NCI-H146 (cell line): ENCODE data around the gene CALHM3.
A peak's percentile ranks its signal among the peaks of the same experiment; 100 is the strongest.
"Not testable (repeated sequence)": the region's sequence is repeated elsewhere in the genome, so short reads cannot be mapped to it uniquely, and the experiment has no call there.

Experiments used
- DNase-seq: peaks from one replicate; lab custom pipeline; 2025; lab: John Stamatoyannopoulos, UW

Gene CALHM3

DNA sequence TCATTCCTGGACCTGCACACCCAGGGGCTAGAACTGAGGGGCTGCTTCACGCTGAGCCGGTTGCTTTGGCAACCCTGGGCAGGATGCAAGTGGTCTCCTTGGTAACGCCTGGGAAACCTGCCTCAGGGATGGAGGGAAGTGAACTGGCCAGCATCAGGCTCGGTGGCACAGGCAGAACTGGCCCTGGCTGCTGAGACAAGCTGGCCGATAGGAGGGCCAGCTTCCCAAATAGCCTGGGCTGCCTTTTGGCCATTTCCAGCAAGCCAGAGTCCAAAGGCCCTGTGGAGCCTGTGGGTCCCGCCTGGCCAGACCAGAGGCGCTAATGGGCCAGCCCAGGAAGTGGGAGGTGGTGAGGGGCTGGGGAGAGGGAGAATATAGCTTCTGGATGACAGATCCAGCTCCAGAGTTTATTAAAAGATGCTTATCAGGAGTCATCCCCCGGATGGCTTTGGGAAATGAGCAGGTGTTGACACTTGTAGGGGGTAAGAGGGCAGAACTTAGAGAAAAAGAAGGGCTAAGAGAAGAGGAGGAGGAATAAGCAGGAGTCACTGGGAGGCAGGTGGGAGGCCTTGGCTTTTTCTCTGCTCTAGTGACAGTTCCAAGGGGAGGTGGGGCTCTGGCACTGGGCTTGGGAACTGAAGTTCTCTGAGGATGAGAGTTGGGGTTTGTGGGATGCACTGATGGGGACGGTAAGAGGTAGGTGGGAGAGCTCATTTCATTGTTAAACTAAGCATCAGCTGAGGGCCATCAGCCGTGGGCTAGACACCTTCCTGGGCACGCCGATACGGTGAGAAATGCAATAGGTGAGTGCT lies 24.0 kb upstream of the CALHM3 start:
- DNase-seq: peak; percentile 42

DNA sequence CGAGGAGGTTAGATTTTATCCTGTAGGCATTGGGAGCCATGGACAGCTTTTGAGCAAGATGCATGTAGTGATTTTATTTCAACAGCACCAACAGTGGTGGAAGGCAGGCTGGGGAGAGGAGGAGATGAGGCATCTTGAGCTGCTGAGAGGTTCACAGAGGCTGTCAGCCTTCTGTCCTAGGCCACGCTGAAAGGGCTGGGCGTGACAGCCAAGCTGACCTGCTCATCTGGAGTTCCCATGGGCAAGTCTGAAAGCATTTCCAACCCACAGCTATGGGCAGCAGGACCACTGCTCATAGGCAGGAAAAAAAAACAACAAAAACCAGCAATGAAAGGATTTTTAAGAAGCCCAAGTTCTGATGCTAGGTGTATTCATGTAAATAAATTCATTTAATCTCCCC lies 22.1 kb upstream of the CALHM3 start:
- DNase-seq: no peak

DNA sequence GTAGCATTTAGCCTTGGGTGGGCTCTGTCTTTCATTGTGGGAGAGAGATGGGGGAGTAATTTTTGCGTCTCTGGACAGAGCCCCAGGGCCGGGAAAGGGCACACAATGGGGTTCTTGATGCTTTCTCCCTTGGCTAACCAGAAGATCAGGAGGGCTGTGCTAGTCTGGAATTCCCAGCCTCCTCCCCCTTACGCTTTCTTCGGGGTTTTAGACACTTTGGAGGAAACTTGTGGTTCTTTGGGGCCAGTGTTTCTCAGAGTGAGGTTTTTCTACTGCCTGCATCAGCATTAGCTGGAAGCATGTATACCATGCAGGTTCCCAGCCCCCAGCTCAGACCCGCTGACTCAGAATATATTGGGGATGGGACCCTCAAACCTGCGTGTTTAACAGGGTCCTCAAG lies 21.4 kb upstream of the CALHM3 start:
- no peak for DNase-seq

DNA sequence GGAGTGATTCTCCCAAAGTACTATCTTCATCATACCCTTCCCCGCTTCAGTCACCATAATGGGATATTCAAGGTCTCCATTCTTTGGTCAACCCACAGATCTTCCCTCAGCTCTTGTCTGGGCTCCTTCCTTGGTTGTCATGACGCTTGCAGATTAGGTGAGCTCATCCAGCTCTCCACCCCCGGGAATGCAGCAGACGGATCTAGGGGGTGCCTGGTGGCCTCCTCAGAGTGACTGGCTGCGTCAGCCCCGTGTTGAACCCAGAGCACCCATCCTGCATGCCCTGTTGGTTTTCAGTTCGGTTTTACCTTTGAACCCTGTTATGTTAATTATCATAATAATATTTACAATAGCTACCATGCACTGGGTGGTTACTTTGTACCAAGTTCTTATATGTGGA lies 20.8 kb upstream of the CALHM3 start:
- DNase-seq: no peak

DNA sequence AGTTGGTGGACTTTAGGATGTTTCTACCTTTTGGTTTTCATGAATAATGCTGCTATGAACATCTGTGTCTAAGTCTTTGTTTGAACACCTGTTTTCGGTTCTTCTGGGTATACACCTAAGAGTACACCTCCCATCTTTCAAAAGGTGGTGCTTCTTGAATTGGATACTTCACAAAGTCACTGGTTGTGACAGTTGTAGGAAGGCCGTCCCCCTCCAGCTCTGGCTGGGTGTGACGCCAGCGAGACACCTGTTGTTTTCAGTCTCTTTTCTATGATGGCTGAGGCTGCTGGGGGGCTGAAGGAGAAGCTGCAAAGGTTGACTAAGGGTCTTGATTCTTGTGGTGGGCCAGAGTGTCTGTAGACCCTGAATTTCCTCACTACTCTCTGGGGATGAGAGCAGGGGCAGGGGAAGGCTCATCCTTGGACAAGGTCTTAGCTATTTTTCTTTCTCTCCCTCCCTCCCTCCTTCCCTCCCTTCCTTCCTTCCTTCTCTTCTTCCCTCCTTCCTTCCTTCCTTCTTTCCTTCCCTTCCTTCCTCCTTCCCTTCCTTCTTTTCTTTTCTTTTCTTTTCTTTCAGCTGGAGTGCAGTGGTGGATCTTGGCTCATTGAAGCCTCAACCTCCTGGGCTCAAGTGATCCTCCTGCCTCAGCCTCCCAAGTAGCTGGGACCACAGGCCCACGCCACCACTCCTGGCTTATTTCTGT lies 20.0 kb upstream of the CALHM3 start:
- no peak for DNase-seq

DNA sequence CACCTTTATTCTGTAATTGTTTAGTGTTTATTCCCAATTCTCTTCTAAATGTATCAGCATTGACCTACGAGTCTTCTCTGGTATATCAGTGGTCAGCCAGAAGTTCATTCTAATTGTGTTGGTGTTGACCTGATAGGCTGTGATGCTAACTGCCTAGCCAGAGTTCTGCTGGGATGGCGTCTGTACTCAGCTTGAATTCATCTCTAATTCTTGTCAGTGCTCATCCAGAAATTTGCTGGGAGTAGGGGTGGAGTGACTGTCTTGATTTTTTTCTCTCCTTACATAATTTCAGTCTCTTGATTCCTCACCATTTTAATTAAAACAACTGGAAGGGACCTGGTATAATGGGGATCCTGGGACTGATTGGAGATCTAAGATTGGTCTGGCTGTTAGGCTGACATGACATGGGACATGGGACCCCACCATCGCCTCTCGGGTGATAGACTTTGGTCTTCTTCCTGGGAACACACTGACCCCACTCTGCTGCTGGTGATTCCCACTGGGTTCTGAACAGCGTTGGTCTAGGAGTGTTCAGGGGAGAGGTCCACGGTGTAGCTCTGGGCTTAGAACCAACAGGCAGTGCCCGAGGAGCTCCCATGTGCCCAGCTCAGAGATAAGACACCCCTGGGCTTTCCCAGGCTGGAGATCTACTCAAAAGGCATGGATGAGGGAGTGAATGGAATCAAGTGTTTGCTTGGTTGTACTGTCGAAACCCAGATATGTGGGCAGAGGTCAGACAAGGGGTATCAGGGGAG lies 18.3 kb upstream of the CALHM3 start:
- DNase-seq: no peak

DNA sequence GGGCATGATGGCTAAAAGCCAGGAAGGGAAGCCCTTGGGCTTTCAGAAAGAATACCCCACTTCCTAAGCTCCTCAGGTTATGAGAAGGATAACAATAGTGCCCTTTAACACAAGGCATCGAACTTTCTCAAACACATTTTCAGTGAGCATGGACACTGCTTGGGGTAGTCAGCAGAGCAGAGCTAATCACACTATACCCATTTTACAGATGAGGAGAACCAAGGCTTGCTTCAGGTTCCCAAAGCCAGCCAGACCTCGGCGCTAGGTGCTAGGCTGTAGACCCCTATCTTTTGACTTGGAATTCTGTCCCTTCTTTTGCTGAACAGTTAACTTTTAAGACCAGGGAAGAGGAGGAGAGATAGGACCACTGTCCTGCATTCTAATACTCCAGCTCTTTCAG lies 16.3 kb upstream of the CALHM3 start:
- no peak for DNase-seq

DNA sequence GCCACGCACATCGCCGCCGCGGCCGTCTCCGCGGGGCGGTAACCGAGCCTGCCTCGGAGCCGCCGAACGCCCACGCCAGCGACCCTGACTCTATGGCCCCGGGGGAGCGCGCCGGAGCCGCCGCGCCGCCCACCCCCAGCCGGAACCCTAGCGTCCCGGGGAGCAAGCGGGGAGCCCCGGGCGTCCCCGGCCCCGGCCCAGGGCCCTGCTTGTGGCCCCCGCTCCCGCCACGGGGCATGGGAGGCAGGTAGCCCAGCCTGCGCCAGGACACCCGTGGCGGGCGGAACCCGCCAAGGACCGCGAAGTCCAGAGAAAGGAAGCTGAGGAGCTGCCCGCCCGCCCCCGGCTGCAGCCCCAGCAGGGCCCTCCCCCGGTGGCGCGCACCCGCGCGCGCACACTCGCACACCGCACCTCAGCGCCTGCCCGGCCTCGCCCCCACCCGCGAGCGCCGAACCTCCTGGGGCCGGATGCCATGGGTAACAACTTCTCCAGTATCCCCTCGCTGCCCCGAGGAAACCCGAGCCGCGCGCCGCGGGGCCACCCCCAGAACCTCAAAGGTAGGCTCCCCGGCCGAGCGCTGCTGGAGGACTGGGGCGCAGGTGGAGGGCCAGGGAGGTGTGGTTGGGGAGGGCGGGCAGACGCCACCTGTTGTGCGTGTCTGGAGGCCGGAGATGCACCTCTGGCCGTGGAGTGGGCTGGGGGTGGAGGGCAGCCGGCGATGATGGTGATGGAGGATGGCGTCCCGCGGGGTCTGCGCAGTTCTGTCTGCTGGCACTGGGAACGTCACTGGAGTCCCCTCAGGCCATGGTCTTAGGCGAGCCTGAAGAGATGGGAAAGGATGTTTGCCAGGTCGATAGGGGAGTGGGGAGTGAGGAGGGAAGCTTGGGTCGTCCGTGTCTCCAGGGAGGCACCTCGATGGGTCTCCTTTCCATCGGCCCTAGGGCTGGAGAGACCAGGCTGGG lies 15.2 kb upstream of the CALHM3 start:
- DNase-seq: peak; percentile 55

DNA sequence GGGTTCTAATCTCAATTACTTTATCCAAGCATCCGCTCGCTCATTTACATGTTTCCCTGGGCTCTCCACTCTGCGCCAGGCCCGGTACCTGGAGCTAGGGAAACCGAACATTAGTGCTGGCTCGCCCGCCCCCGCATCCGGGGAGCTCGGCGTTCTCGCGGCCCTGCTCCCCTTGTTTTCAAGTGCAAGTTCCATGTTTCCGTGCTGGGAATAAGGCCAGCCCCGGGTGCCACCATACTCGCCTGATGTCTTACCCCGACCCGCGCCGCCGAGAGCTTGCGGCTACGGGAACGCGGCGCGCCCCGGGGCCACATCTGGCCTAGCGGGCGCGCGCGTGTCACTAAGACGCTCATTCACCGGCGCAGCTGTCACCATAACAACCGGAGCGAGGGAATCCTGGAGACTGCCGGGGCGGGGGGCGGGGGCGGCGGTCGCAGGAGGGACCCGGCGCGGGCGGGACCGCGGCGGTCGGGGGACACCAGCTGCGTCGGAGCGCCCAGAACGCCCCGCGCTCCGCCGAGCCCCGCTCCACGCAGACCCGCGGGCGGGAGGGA lies 14.4 kb upstream of the CALHM3 start, which contains the start of gene NEURL1:
Gene NEURL1 (plus strand): TSS at position 344 of the 554 bp plus-strand sequence. CDS start 683 bp downstream, outside the sequence.
- peak; percentile 63 for DNase-seq

DNA sequence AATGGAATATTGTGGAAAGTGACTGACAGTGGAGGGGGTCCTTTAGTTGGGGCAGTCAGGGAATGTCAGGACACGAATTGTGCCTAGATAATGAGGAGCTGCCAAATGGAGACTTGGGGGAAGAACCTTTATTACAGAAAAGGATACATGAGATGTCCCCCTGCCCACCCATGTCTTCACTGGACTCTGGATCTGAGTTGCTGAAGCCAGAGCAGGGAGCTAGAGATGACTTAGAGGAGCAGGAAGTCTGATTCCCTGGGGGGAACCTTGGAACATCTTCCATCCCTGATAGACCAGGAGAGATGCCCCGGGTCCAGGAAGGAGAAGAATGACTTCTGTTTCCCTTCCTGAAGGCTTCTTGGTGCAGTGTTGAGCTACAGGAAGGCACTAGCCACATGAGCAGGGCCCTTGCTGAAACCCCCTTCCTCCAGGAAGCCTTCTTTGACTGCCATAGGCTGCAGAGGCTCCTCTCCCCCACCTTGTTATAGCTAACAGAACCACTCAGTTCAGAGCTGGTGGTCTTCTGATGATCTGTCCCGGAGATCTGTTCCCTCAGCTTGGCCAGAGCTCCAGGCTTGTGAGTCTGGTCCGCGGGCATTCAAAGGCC lies 13.7 kb upstream of the CALHM3 start:
- DNase-seq: no peak

DNA sequence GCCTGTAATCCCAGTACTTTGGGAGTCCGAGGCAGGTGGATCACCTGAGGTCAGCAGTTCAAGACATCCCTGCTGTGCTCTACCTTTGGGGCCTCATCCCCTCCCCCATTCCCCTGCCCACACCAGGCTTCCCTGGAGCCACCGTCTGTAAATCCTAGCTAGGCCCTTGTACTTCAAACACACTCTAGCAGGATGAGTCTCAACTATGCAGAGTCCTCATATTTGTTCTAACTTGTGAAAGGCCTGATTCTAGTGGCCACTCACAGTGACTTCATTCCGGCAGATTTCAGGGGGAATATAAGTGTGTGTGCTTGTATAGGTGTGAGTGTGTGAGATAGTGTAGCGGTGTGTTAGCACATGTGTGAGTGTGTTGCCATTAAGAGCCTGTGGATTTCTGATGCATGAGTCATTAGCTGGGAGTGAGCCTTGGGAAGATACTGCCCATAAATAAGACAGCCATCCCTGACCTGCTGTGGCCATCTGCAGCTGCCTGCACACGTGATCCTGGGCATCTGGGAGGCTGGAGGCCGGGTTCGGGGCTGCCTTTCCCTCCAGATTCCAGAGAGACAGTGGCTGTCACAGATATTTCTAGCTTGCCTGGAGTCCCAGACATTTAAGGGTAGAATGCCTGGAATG lies 12.8 kb upstream of the CALHM3 start:
- peak; percentile 50 for DNase-seq

DNA sequence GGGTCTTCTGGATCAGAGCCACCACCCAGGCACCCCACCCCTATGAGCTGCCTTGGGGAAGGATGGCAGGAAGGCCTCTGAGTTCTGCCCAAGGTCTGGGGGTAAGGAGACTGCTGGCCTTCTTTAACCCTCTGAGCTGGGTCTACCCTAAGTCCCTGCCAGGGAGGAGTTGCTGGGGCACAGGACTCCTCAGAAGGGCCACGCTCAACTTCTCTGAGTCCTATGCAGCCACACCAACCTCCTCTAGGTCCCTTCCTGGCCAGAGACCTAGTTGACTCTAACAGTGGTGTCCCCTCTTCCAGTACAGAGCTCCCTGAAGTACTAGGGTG lies 11.9 kb upstream of the CALHM3 start:
- no peak for DNase-seq

DNA sequence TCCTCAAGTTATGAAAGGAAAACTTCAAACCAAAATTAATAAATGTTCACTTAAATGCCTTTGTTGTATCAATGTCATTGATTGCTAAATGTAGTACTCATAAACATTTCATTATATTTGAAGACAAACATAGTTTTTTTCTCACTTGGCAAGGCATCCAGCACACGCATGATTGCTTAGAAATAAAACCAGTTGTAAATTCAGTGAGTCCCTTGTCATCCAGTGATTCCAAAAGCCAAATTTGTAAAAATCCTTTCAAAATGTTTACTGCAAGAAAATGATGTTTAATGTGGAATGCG lies 8.3 kb upstream of the CALHM3 start:
- no peak for DNase-seq

DNA sequence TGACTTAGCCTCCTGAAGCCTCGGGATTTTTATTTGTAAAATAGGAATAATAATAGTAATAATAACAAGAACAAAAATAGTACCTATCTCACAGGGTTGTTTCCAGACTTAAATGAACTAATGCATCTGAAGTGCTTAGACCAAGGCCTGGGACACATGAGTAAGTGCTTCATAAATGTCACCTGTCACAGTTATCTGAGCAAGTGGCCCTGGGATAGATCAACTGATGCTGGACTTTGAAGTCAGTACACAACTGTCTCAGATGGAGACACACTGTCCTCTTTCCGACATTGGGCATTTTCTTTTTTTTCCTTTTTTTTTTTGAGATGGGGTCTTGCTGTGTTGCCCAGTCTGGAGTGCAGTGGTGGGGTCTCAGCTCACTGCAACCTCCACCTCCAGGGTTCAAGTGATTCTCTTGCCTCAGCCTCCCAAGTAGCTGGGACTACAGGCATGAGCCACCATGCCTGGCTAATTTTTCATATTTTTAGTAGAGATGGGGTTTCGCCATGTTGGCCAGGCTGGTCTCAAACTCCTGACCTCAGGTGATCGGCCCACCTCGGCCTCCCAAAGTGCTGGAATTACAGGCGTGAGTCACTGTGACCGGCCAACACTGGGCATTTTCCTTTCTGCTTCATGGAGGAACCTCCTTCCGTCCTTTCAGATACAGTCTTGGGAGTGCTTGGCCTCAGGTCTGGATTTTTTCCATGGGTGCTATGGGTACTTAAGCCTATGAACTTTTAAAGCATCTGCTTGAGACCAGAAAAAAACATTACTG lies 7.8 kb upstream of the CALHM3 start:
- not testable (repeated sequence) for DNase-seq

DNA sequence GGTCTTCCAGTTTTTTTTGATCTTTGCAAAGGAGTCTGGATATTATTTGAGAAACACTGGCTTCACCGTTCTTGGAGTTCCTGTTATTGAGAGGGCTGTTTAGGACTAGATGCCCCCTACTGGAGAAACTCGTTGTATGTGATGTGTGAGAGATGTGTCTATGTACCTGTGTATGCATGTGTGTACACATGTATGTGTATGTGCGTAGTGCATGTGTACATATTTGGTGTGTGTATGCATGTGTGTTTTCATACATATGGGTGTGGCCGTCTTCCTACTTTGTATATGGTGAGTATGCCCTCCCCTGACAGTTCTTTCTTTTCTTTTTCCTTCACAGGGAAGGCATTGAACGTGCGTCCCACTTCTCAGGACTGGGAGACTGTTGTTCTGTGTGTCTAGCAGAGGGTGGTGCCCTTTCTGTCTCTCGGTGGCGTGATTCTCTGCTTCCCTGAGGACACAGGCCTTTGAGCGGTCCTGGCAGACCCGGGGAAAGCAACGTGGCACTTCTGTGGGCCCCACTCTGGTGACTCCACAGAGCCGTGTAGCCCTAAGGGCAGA lies 3.0 kb upstream of the CALHM3 start:
- DNase-seq: peak; percentile 70

DNA sequence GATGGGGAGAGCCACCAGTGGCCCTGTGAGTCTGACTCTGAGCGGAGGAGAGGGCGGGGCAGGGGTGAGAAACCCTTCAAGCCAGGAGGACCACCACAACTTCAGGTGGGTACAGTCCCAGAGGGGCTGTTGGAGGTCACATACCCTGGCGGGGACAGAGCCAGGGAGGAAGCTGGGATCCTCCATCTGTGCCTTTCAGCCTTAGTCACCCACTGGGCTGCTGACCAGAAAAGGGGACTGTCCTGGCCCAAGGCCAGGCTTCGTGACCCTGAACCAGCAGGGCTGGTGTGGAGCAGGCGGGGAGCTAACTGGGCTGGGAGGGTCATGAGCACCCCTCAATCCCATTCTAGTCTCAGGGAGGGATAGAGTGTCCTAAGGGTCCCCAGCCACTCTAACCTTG lies 1.5 kb upstream of the CALHM3 start:
- DNase-seq: no peak

DNA sequence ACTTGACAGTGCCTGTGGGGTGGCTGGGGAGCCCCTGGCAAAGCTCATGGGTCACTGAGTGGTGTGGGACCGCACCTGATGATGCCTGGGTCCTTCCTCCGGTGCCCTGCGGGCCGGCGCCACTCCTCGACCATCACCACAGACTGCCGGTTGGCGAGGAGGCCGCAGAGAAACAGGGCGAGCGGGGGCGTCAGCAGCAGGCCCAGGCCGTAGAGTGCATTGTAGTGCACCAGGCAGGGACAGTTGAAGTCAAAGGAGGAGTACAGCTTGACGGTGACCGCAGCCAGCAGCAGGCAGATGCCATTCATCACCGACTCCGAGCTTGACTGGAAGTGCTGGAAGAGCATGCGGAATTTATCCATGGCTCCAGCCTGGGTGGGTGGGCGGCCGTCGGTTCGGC lies 369 bp downstream of the CALHM3 start:
- no peak for DNase-seq

DNA sequence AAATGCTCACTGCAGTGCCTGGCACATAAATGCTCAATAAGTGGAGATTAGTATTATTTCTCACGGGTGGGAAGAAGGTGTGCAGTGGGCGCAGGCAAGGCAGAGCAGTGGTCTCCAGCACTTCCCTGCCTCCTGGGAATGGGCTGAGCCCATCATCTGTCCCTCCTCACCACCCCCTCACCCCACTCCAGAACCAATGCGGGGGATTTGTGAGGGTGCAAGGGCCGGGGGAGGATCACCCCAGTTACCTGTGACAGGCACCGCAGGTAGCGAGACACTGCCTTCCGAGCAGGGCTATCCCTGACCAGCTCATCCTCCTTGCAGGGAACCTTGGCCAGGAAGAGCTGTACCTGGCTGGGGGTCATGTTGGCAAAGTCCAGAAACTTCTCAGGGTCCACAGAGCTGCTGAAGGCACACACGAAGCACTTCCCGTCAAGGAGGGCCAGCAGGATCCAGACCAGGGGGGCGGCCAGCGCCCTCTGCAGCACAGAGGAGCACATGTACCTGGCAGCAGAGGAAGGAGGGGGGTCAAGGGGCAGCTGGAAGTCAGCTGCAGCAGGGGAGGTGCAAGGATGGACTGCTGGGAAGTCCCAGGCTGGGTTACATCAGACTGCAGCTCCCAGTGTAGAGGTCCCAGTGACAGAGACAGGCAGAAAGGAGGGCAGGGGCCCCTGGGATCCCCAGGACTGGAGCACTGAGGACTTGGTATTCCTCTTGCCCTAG lies 2.8 kb downstream of the CALHM3 start:
- DNase-seq: peak; percentile 11

DNA sequence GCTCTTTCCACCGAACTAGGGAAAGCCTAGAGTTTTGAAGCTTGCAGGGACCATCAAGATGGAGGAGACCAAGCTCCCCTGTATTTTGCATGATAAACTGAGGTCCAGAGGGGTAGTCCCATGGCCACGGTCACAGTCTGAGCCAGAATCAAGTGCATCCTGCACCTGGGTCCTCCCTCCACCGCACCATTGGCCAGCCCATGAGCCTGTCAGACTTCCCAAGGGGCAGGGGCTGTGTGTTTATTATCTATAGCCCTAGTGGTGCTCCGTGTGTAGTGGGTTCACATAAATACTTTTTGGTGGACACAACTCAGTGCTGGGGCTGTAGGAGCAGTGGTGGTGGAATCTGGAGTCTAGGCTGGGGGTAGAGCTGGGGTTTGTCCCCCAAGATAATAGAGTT lies 3.6 kb downstream of the CALHM3 start:
- DNase-seq: no peak
